AG04449 (cell line): ENCODE measurements around the gene IMP3.

Experiments used
- CTCF ChIA-PET: fragments of 350-600 bp; formaldehyde crosslinking; extraction: SDS; loops from one replicate; lab custom pipeline; 2021; ENCODE audit warnings: antibody characterized with exemption; lab: Yijun Ruan, JAX
- POLR2A ChIA-PET: fragments of 400-600, 350-600 bp; formaldehyde crosslinking; extraction: SDS; loops from one replicate; lab custom pipeline; 2020; ENCODE audit warnings: antibody characterized with exemption, inconsistent platforms; lab: Yijun Ruan, JAX
- DNase-seq: peaks from one replicate; pipeline ENCODE4 v3.0.0-alpha.2; 2010; ENCODE audit warnings: low read depth, low spot score
- H3K4me3 ChIP-seq: 2 replicates; pipeline ENCODE4 v1.5.1; 2011; ENCODE audit warnings: low read depth, mild to moderate bottlenecking, control low read depth, low read length
- CTCF ChIP-seq: IDR thresholded peaks from one replicate; pipeline ENCODE4 v1.5.1; 2011; ENCODE audit warnings: mild to moderate bottlenecking, moderate library complexity, low read length, control low read depth, inconsistent platforms; ENCODE audit not compliant: insufficient read depth; ENCODE audit errors: missing control alignments

IMP3 gene

GRCh38 chr15:75659928-75660645, 20.1 kb upstream of the IMP3 start:
- H3K4me3 ChIP-seq: no peak overlapping the region
- DNase-seq: no peak
- no peak for TF ChIP-seq CTCF
- ChIA-PET CTCF (interaction anchor here (1.3 to 2.8 kb wide), 5 partner anchors 12 to 26 kb away, joined by 3 to 14 read pairs (median 10); partner anchors contain the start of gene SNX33), POLR2A (interaction anchor here (2.2 to 2.4 kb wide), 2 partner anchors 11 to 12 kb away, joined by 17 to 64 read pairs; partner anchors contain the start of gene SNX33)

GRCh38 chr15:75659141-75659771, 19.2 kb upstream of the IMP3 start:
- CTCF ChIA-PET: interaction anchor here (0.9 kb wide), 1 partner anchor 28 kb away, joined by 3 read pairs; no protein-coding TSS in a partner anchor
- POLR2A ChIA-PET: no interaction called here

GRCh38 chr15:75656813-75657212, 16.8 kb upstream of the IMP3 start:
- DNase-seq: no peak
- ChIA-PET CTCF (interaction anchor here (0.8 to 1.6 kb wide), 2 partner anchors 9 to 29 kb away, joined by 3 read pairs; partner anchors contain the start of gene SNX33), POLR2A (no interaction called here)

More at GRCh38 chr15:75659141-75659771, 19.2 kb upstream of the IMP3 start:
- no peak overlapping the region for H3K4me3 ChIP-seq
- no peak for TF ChIP-seq CTCF
- no peak for DNase-seq

GRCh38 chr15:75656331-75656730, 16.3 kb upstream of the IMP3 start:
- H3K4me3 ChIP-seq: no peak overlapping the region
- no peak for DNase-seq
- CTCF ChIA-PET: interaction anchor here (0.8 to 1.6 kb wide), 2 partner anchors 9 to 29 kb away, joined by 3 read pairs; partner anchors contain the start of gene SNX33
- POLR2A ChIA-PET: no interaction called here
- TF ChIP-seq CTCF: no peak

More at GRCh38 chr15:75656813-75657212, 16.8 kb upstream of the IMP3 start:
- no peak for TF ChIP-seq CTCF
- H3K4me3 ChIP-seq: no peak overlapping the region

- CTCF ChIA-PET: interaction anchor here (1.0 kb wide), 1 partner anchor 146 kb away, joined by 3 read pairs; no protein-coding TSS in a partner anchor
- POLR2A ChIA-PET: no interaction called here
- TF ChIP-seq CTCF: no peak
- H3K4me3 ChIP-seq: no peak overlapping the region
- no peak for DNase-seq
Observed at GRCh38 chr15:75655931-75656330, 15.9 kb upstream of the IMP3 start.
